H9 (cell line): ENCODE results near the gene SDK1. TPM values are rescaled to one million over a fixed set of nuclear protein-coding genes. Genes with fewer than 3 reads are reported as not detected.

Experiments
- DNase-seq: peaks from one replicate; pipeline ENCODE4 v3.0.0-alpha.2; 2017
- H2AFZ ChIP-seq: one replicate; pipeline ENCODE4 v1.6.1; 2013; ENCODE audit warnings: mild to moderate bottlenecking, low read length, control low read depth, moderate library complexity
- H2AK5ac ChIP-seq: 2 replicates; pipeline ENCODE4 v1.6.1; 2013; ENCODE audit warnings: low read length, control low read depth, mixed read lengths; ENCODE audit not compliant: insufficient read length
- H2BK120ac ChIP-seq: one replicate; pipeline ENCODE4 v1.6.1; 2013; ENCODE audit warnings: low read depth, mild to moderate bottlenecking, low read length, control low read depth, inconsistent platforms; ENCODE audit not compliant: poor library complexity, severe bottlenecking
- H2BK12ac ChIP-seq: 2 replicates; pipeline ENCODE4 v1.6.1; 2013; ENCODE audit warnings: low read length, control low read depth, mixed read lengths, low read depth; ENCODE audit not compliant: insufficient read length
- H2BK15ac ChIP-seq: 2 replicates; pipeline ENCODE4 v1.6.1; 2013; ENCODE audit warnings: low read depth, low read length, control low read depth
- H2BK20ac ChIP-seq: one replicate; pipeline ENCODE4 v1.6.1; 2013; ENCODE audit warnings: low read depth, mild to moderate bottlenecking, low read length, control low read depth, inconsistent platforms; ENCODE audit not compliant: poor library complexity, severe bottlenecking
- H2BK5ac ChIP-seq: 2 replicates; pipeline ENCODE4 v1.6.1; 2013; ENCODE audit warnings: low read length, control low read depth, mixed read lengths; ENCODE audit not compliant: insufficient read length
- H3K14ac ChIP-seq: 2 replicates; pipeline ENCODE4 v1.6.1; 2013; ENCODE audit warnings: low read length, control low read depth; ENCODE audit not compliant: insufficient read depth
- H3K18ac ChIP-seq: 2 replicates; pipeline ENCODE4 v1.6.1; 2013; ENCODE audit warnings: low read depth, mild to moderate bottlenecking, mixed read lengths, low read length, control low read depth; ENCODE audit not compliant: insufficient read length
- H3K23ac ChIP-seq: 2 replicates; pipeline ENCODE4 v1.6.1; 2013; ENCODE audit warnings: low read length, control low read depth, mixed read lengths, low read depth; ENCODE audit not compliant: insufficient read length
- H3K23me2 ChIP-seq: 2 replicates; pipeline ENCODE4 v1.6.1; 2013; ENCODE audit warnings: low read depth, mild to moderate bottlenecking, mixed read lengths, low read length, control low read depth; ENCODE audit not compliant: insufficient read length, poor library complexity, severe bottlenecking
- H3K27ac ChIP-seq: 2 replicates; pipeline ENCODE4 v1.5.1; 2013; ENCODE audit warnings: low read length, control low read depth, mixed read lengths, low read depth; ENCODE audit not compliant: insufficient read length
- H3K27me3 ChIP-seq: 2 replicates; pipeline ENCODE4 v1.6.1; 2013; ENCODE audit warnings: low read length, control low read depth, inconsistent platforms; ENCODE audit not compliant: insufficient read depth
- H3K4ac ChIP-seq: 2 replicates; pipeline ENCODE4 v1.6.1; 2013; ENCODE audit warnings: low read depth, mild to moderate bottlenecking, control low read depth, inconsistent platforms, low read length, moderate library complexity
- H3K4me1 ChIP-seq: 2 replicates; pipeline ENCODE4 v1.6.1; 2013; ENCODE audit warnings: low read length, control low read depth, inconsistent platforms; ENCODE audit not compliant: insufficient read depth
- H3K4me2 ChIP-seq: 2 replicates; pipeline ENCODE4 v1.6.1; 2013; ENCODE audit warnings: low read length, control low read depth, mixed read lengths; ENCODE audit not compliant: insufficient read length, insufficient read depth
- H3K56ac ChIP-seq: 2 replicates; pipeline ENCODE4 v1.6.1; 2013; ENCODE audit warnings: low read depth, mild to moderate bottlenecking, mixed read lengths, low read length, control low read depth; ENCODE audit not compliant: insufficient read length
- H3K79me1 ChIP-seq: 2 replicates; pipeline ENCODE4 v1.6.1; 2013; ENCODE audit warnings: low read depth, mild to moderate bottlenecking, moderate library complexity, low read length, control low read depth, inconsistent platforms; ENCODE audit not compliant: insufficient read depth, poor library complexity, severe bottlenecking
- H3K79me2 ChIP-seq: 2 replicates; pipeline ENCODE4 v1.6.1; 2013; ENCODE audit warnings: low read length, control low read depth, inconsistent platforms; ENCODE audit not compliant: insufficient read depth
- H3K9ac ChIP-seq: 2 replicates; pipeline ENCODE4 v1.6.1; 2013; ENCODE audit warnings: low read length, control low read depth, mixed read lengths; ENCODE audit not compliant: insufficient read length; ENCODE audit errors: extremely low read depth
- H3K9me3 ChIP-seq: one replicate; pipeline ENCODE4 v1.6.1; 2013; ENCODE audit warnings: low read depth, low read length, inconsistent platforms; ENCODE audit not compliant: control insufficient read depth
- H3T11ph ChIP-seq: one replicate; pipeline ENCODE4 v1.6.1; 2013; ENCODE audit warnings: mild to moderate bottlenecking, low read length, control low read depth, inconsistent platforms
- H4K20me1 ChIP-seq: one replicate; pipeline ENCODE4 v1.6.1; 2013; ENCODE audit not compliant: control insufficient read depth, insufficient read length, insufficient read depth
- H4K5ac ChIP-seq: 2 replicates; pipeline ENCODE4 v1.6.1; 2013; ENCODE audit warnings: low read depth, mild to moderate bottlenecking, mixed read lengths, low read length, control low read depth; ENCODE audit not compliant: insufficient read length
- H4K8ac ChIP-seq: replicated peaks from 2 replicates; pipeline ENCODE4 v1.6.1; 2013; ENCODE audit warnings: low read length, control low read depth, mixed read lengths, low read depth; ENCODE audit not compliant: insufficient read length
- H4K91ac ChIP-seq: 2 replicates; pipeline ENCODE4 v1.6.1; 2013; ENCODE audit warnings: low read depth, mild to moderate bottlenecking, moderate library complexity, mixed read lengths, low read length, control low read depth; ENCODE audit not compliant: insufficient read length
- H3K27ac Mint-ChIP-seq, 3 experiments: 2 replicates in 2 of 3; 3 replicates in 1 of 3; pipeline ENCODE4 v1.8.0; 2020 to 2021; ENCODE audit warnings: mixed read lengths in 3 of 3, mild to moderate bottlenecking in 1 of 3, moderate library complexity in 1 of 3
- H3K27me3 Mint-ChIP-seq: 2 replicates; pipeline ENCODE4 v1.8.0; 2021; ENCODE audit warnings: low read depth, mild to moderate bottlenecking, moderate library complexity, mixed read lengths
- H3K36me3 Mint-ChIP-seq, 3 experiments: 2 replicates in 2 of 3; 3 replicates in 1 of 3; pipeline ENCODE4 v1.8.0; 2020 to 2021; ENCODE audit warnings: low read depth in 3 of 3, mixed read lengths in 3 of 3; ENCODE audit not compliant: insufficient read depth in 1 of 3
- H3K4me1 Mint-ChIP-seq, 2 experiments: 2 replicates each; pipeline ENCODE4 v1.8.0; 2020; ENCODE audit warnings: mixed read lengths in 2 of 2
- H3K4me3 Mint-ChIP-seq, 2 experiments: 2 replicates in 1 of 2; 3 replicates in 1 of 2; pipeline ENCODE4 v1.8.0; 2020 to 2021; ENCODE audit warnings: mild to moderate bottlenecking in 2 of 2, mixed read lengths in 2 of 2, moderate library complexity in 1 of 2
- H3K9me3 Mint-ChIP-seq, 2 experiments: 2 replicates in 1 of 2; 3 replicates in 1 of 2; pipeline ENCODE4 v1.8.0; 2020; ENCODE audit warnings: mild to moderate bottlenecking in 2 of 2, mixed read lengths in 2 of 2, moderate library complexity in 1 of 2
- CTCF ChIP-seq: fragments of 200-600 bp; sonication (generic); conservative IDR thresholded peaks from 3 replicates; pipeline ENCODE4 v1.8.0; 2021; ENCODE audit warnings: antibody characterized with exemption, mild to moderate bottlenecking
- total RNA-seq: library from RNA; stranded (reverse); gene quantifications from 2 replicates; pipeline ENCODE4 v1.2.1, GENCODE V29; 2021

The SDK1 gene
- total RNA-seq, 1 experiment from 2014 or later = 8.7 TPM

- no peaks in the 10 kb centered on the region for H3K27me3 Mint-ChIP-seq
- Histone ChIP-seq H3K27me3 (no peaks in the 10 kb centered on the region), H2BK20ac (no peak overlapping the region), H3K4ac (no peak overlapping the region), H3K27ac (no peak overlapping the region), H4K91ac (no peak overlapping the region), H4K20me1 (no peaks in the 10 kb centered on the region), H4K5ac (no peak overlapping the region), H2AK5ac (no peak overlapping the region), H2BK15ac (no peak overlapping the region), H2BK120ac (no peak overlapping the region), H3K9me3 (no peaks in the 10 kb centered on the region), H3K18ac (no peak overlapping the region), H2BK5ac (no peak overlapping the region), H3K56ac (no peak overlapping the region), H3K23ac (no peak overlapping the region), H3T11ph (no peak overlapping the region), H4K8ac (no peak overlapping the region), H3K79me1 (no peaks in the 10 kb centered on the region), H3K4me2 (no peak overlapping the region), H3K79me2 (no peaks in the 10 kb centered on the region), H2AFZ (no peak overlapping the region), H3K23me2 (no peaks in the 10 kb centered on the region), H3K9ac (no peak overlapping the region), H3K4me1 (no peaks in the 10 kb centered on the region; the same call in 1 of the 2 replicates), H3K14ac (no peak overlapping the region), H2BK12ac (no peak overlapping the region)
- TF ChIP-seq CTCF = no peak
- no peak for DNase-seq
- no peaks in the 10 kb centered on the region for H3K9me3 Mint-ChIP-seq
- H3K4me3 Mint-ChIP-seq = no peak overlapping the region
- peaks cover 13 to 30% of the 10 kb centered on the region in 2 experiments for H3K4me1 Mint-ChIP-seq
- no peak overlapping the region for H3K27ac Mint-ChIP-seq
- peaks cover 0 to 3% (median 2%) of the 10 kb centered on the region in 3 experiments; a peak in 3 of 7 replicates for H3K36me3 Mint-ChIP-seq
Measured at GRCh38 chr7:4067476-4067760, 766.4 kb downstream of the SDK1 start.
